Keratinocyte (primary cell): ENCODE results near the gene BHMT2. TPM values are rescaled to one million over a fixed set of nuclear protein-coding genes. Genes with fewer than 3 reads are reported as not detected.

Experiments used
- DNase-seq: peaks from one replicate; pipeline ENCODE4 v3.0.0-alpha.2; 2011; ENCODE audit warnings: low read depth, missing footprints, low spot score
- FAIRE-seq: peaks from 2 replicates; lab custom pipeline; 2011; peaks lifted over from hg19 to GRCh38; lab: Jason Lieb, UNC
- H2AFZ ChIP-seq: 2 replicates; pipeline ENCODE4 v1.6.0; 2012; ENCODE audit warnings: low read length, control low read depth, inconsistent platforms; ENCODE audit not compliant: control insufficient read depth
- H3K27ac ChIP-seq: 2 replicates; pipeline ENCODE4 v1.5.1; 2011; ENCODE audit warnings: low read length; ENCODE audit not compliant: control insufficient read depth, insufficient read depth
- H3K27me3 ChIP-seq: 3 replicates; pipeline ENCODE4 v1.6.0; 2011; ENCODE audit warnings: low read length; ENCODE audit not compliant: control insufficient read depth, insufficient read depth; ENCODE audit errors: extremely low read depth
- H3K36me3 ChIP-seq, 2 experiments: 2 replicates in 1 of 2; 3 replicates in 1 of 2; pipeline ENCODE4 v1.5.1; 2011; ENCODE audit warnings: low read length in 2 of 2, mild to moderate bottlenecking in 1 of 2; ENCODE audit not compliant: control insufficient read depth in 2 of 2, insufficient read depth in 2 of 2; ENCODE audit errors: extremely low read depth in 1 of 2
- H3K4me1 ChIP-seq: 3 replicates; pipeline ENCODE4 v1.5.1; 2011; ENCODE audit warnings: low read length; ENCODE audit not compliant: control insufficient read depth, insufficient read depth; ENCODE audit errors: extremely low read depth
- H3K4me2 ChIP-seq: 3 replicates; pipeline ENCODE4 v1.6.0; 2011; ENCODE audit warnings: low read depth, low read length; ENCODE audit not compliant: control insufficient read depth, insufficient read depth; ENCODE audit errors: extremely low read depth
- H3K4me3 ChIP-seq, 3 experiments: fragments of 200-600 bp in 1 of 3; sonication (generic) in 1 of 3; 2 replicates in 2 of 3; 3 replicates in 1 of 3; pipeline ENCODE4 v1.5.1; 2011 to 2016; ENCODE audit warnings: low read length in 3 of 3, mild to moderate bottlenecking in 3 of 3, control low read depth in 2 of 3, inconsistent platforms in 1 of 3, low read depth in 1 of 3, mixed read lengths in 1 of 3, mixed run types in 1 of 3, moderate library complexity in 1 of 3; ENCODE audit not compliant: control insufficient read depth in 2 of 3, insufficient read depth in 2 of 3; ENCODE audit errors: extremely low read depth in 1 of 3
- H3K79me2 ChIP-seq: 2 replicates; pipeline ENCODE4 v1.6.0; 2012; ENCODE audit warnings: low read length; ENCODE audit not compliant: control insufficient read depth, insufficient read depth
- H3K9ac ChIP-seq: 3 replicates; pipeline ENCODE4 v1.6.0; 2011; ENCODE audit warnings: low read length; ENCODE audit not compliant: control insufficient read depth, insufficient read depth; ENCODE audit errors: extremely low read depth
- H3K9me1 ChIP-seq: 3 replicates; pipeline ENCODE4 v1.6.0; 2011; ENCODE audit warnings: low read length; ENCODE audit not compliant: control insufficient read depth, insufficient read depth; ENCODE audit errors: extremely low read depth
- H3K9me3 ChIP-seq: 2 replicates; pipeline ENCODE4 v1.5.1; 2012; ENCODE audit warnings: low read depth, low read length; ENCODE audit not compliant: control insufficient read depth
- H4K20me1 ChIP-seq: 3 replicates; pipeline ENCODE4 v1.6.0; 2011; ENCODE audit warnings: low read length; ENCODE audit not compliant: control insufficient read depth, insufficient read depth; ENCODE audit errors: extremely low read depth
- EZH2 ChIP-seq: IDR thresholded peaks from one replicate; pipeline ENCODE4 v1.6.1; 2012; ENCODE audit warnings: inconsistent platforms, mild to moderate bottlenecking, low read length, moderate library complexity
- dilution Hi-C: fragments of 300-500 bp; cut with MboI; formaldehyde crosslinking; loops from one replicate; pipeline ENCODE4 v1.7.0; 2020; ENCODE audit warnings: low sequenced_read_pairs; ENCODE audit not compliant: extremely low pct_ligation_motif_present
- polyA plus RNA-seq, 5 experiments: library from polyadenylated mRNA; depleted of rRNA in 3 of 5; stranded (reverse) in 3 of 5; stranded (forward) in 1 of 5; unstranded in 1 of 5; fragments of >200 nt; gene quantifications; 1 replicate in 1 of 5; 2 replicates in 3 of 5; 3 replicates in 1 of 5; pipeline versions ENCODE4 v1.2.1 to v1.2.3, GENCODE V29; 2011 to 2012; ENCODE audit warnings: missing spikeins in 2 of 5, low read depth in 1 of 5, low replicate concordance in 1 of 5
- TF ChIP-seq, protein P1 (sequence below), 3 experiments: IDR thresholded peaks in 1 of 3; conservative IDR thresholded peaks in 1 of 3; optimal IDR thresholded peaks in 1 of 3; 2 replicates in 2 of 3; 3 replicates in 1 of 3; pipeline versions ENCODE3 to v1.5.1; 2011; ENCODE audit warnings: low read length in 3 of 3, mild to moderate bottlenecking in 3 of 3, moderate library complexity in 2 of 3, control low read depth in 1 of 3, inconsistent platforms in 1 of 3; ENCODE audit not compliant: insufficient read depth in 2 of 3; ENCODE audit errors: extremely low read depth in 1 of 3

Gene BHMT2
- polyA plus RNA-seq, 1 donor (not counting 4 experiments of a cell fraction or from before 2014, with no cell fraction given): not detected

DNA sequence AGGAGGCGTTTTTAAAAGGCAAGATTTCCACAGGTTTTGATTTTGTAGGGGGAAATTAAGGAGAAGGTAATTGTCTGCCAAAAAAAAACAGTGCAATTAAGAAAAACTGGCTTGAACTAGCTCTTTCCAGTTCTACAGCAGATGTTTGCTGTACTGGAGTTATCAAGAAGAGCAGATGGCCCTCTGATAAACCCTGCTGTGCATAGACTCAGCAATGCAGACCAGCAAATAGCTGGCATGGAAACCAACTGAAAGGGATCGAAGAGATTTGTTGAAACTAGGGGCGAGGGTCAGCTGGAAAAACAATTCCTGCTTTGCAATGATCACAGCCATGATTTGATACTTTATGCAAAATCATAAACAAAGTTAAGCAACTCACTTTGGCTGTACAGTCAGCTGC lies 24.2 kb downstream of the BHMT2 start:
- no peaks in the 10 kb centered on the region for H3K4me1 ChIP-seq
- H2AFZ ChIP-seq: no peak overlapping the region
- H3K4me2 ChIP-seq: no peak overlapping the region
- H3K27me3 ChIP-seq: no peaks in the 10 kb centered on the region
- H3K9me3 ChIP-seq: no peaks in the 10 kb centered on the region
- H3K36me3 ChIP-seq: no peaks in the 10 kb centered on the region
- H4K20me1 ChIP-seq: no peaks in the 10 kb centered on the region
- dilution Hi-C loops: no loop called here
- TF ChIP-seq, protein P1, sequence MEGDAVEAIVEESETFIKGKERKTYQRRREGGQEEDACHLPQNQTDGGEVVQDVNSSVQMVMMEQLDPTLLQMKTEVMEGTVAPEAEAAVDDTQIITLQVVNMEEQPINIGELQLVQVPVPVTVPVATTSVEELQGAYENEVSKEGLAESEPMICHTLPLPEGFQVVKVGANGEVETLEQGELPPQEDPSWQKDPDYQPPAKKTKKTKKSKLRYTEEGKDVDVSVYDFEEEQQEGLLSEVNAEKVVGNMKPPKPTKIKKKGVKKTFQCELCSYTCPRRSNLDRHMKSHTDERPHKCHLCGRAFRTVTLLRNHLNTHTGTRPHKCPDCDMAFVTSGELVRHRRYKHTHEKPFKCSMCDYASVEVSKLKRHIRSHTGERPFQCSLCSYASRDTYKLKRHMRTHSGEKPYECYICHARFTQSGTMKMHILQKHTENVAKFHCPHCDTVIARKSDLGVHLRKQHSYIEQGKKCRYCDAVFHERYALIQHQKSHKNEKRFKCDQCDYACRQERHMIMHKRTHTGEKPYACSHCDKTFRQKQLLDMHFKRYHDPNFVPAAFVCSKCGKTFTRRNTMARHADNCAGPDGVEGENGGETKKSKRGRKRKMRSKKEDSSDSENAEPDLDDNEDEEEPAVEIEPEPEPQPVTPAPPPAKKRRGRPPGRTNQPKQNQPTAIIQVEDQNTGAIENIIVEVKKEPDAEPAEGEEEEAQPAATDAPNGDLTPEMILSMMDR (optimal IDR thresholded peaks at IDR 0.05 in 1 of 3, IDR thresholded peaks at IDR 0.05 in 1 of 3, conservative IDR thresholded peaks at IDR 0.05 in 1 of 3; ENCODE audit: extremely low read depth in 1 of 3, insufficient read depth in 2 of 3, low read length in 3 of 3): no peak
- no peak for TF ChIP-seq EZH2
- no peaks in the 10 kb centered on the region for H3K79me2 ChIP-seq
- H3K27ac ChIP-seq: no peak overlapping the region
- no peak overlapping the region for H3K9ac ChIP-seq
- H3K9me1 ChIP-seq: no peaks in the 10 kb centered on the region
- DNase-seq (no peak), FAIRE-seq (no peak)
- H3K4me3 ChIP-seq: no peak overlapping the region

DNA sequence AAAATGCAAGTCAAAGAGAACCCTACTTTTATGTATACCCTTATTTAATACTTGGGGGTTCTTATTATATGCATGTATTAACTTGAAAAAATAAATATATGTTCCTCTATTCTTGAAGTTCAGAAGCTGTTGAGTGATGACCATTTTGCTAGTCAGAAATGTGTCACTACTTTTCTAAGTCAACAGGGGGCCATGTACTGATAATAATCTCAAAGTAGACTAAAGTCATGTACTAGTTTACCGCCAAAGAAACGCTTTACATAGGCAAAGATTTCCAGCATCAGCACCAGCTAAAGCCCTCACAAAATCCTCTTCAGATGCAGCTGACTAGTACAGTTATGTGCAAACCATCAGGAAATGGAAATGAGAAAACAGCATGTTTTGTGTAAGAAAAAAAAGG lies 36.3 kb downstream of the BHMT2 start:
- Histone ChIP-seq H3K79me2 (no peaks in the 10 kb centered on the region), H3K4me1 (no peaks in the 10 kb centered on the region), H3K9me3 (no peaks in the 10 kb centered on the region), H3K4me3 (no peak overlapping the region), H3K36me3 (no peaks in the 10 kb centered on the region), H3K4me2 (no peak overlapping the region), H2AFZ (no peak overlapping the region), H4K20me1 (no peaks in the 10 kb centered on the region), H3K27me3 (peaks cover 3% of the 10 kb centered on the region), H3K27ac (no peak overlapping the region), H3K9me1 (no peaks in the 10 kb centered on the region), H3K9ac (no peak overlapping the region)
- dilution Hi-C loops: no loop called here
- FAIRE-seq: no peak
- TF ChIP-seq EZH2: no peak
- TF ChIP-seq, protein P1 (optimal IDR thresholded peaks at IDR 0.05 in 1 of 3, IDR thresholded peaks at IDR 0.05 in 1 of 3, conservative IDR thresholded peaks at IDR 0.05 in 1 of 3; ENCODE audit: extremely low read depth in 1 of 3, insufficient read depth in 2 of 3, low read length in 3 of 3): no peak
- no peak for DNase-seq
